Gastroesophageal sphincter (tissue), 3 donors: ENCODE results near the gene GM2A.

Experiments used
- CTCF ChIP-seq, 4 experiments: fragments of 200-600 bp in 2 of 4; fragments of 450-650 bp in 2 of 4; sonication (generic) in 1 of 4; IDR thresholded peaks; one replicate each; pipeline ENCODE4 v1.5.1; 2017 to 2019; ENCODE audit warnings: antibody characterized with exemption in 4 of 4, mild to moderate bottlenecking in 2 of 4, moderate library complexity in 2 of 4
- EP300 ChIP-seq: sonication (generic); formaldehyde crosslinking; IDR thresholded peaks from one replicate; pipeline ENCODE4 v1.6.1; 2017; ENCODE audit warnings: antibody characterized with exemption, mild to moderate bottlenecking
- POLR2A ChIP-seq, 2 donors: fragments of 450-650 bp; IDR thresholded peaks; one replicate each; pipeline ENCODE4 v1.6.1; 2017; ENCODE audit warnings: antibody characterized with exemption in 2 of 2, mild to moderate bottlenecking in 2 of 2, moderate library complexity in 1 of 2

DNA sequence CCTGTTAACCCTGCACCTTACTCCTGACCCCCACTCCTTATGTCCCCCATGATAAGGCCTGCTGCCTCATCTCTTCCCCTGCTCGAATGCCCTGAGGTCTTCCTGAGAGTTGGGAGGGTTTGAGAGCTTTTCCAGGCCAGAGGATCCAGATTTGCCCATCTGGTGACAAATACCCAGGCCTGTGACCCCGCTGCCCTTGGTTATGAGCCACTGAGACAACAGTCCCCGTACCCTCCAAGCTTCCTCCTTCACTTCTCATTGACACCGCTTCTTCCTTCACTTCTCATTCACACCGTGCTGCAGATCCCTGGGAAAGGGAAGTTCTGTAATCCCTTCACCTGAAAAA, 593 bp downstream of the GM2A start:
- TF ChIP-seq POLR2A (IDR thresholded peaks at IDR 0.05) (no peak), CTCF (IDR thresholded peaks at IDR 0.05) (no peak), EP300 (no peak)
